CD4-positive, alpha-beta T cell (primary cell): Measurements from ENCODE around the gene CUEDC1. TPM values are rescaled to one million over a fixed set of nuclear protein-coding genes. Genes with fewer than 3 reads are reported as not detected.

Experiments used
- ATAC-seq: fragments of 200-7000 bp; cut with Tn5 transposase; one replicate; pipeline ENCODE4 v1.10.0; 2022; ENCODE audit warnings: mild to moderate bottlenecking; ENCODE audit not compliant: poor library complexity
- CTCF ChIA-PET: fragments of 350-600 bp; sonication (Branson Sonifier 250); formaldehyde crosslinking; loops from one replicate; lab custom pipeline; 2021; ENCODE audit warnings: antibody characterized with exemption, inconsistent platforms; lab: Charles Lee
- POLR2A ChIA-PET: fragments of 350-600 bp; sonication (Branson Sonifier 250); formaldehyde crosslinking; loops from one replicate; lab custom pipeline; 2021; ENCODE audit warnings: antibody characterized with exemption, inconsistent platforms; lab: Charles Lee
- DNase-seq, 14 experiments: peaks; one replicate each; pipeline ENCODE4 v3.0.0-alpha.2; 2013 to 2020; ENCODE audit warnings: mixed read lengths in 2 of 14
- H3K27ac ChIP-seq, 2 donors: one replicate each; pipeline versions ENCODE4 v1.5.1 to v1.7.0; 2013; ENCODE audit warnings: low read length in 2 of 2, low read depth in 1 of 2, mild to moderate bottlenecking in 1 of 2
- H3K27me3 ChIP-seq, 2 experiments: 1 replicate in 1 of 2; 2 replicates in 1 of 2; pipeline versions ENCODE4 v1.6.1 to v1.7.0; 2013; ENCODE audit warnings: low read length in 2 of 2, control low read depth in 1 of 2, mild to moderate bottlenecking in 1 of 2, moderate library complexity in 1 of 2; ENCODE audit not compliant: insufficient read depth in 2 of 2, control insufficient read depth in 1 of 2
- H3K36me3 ChIP-seq: one replicate; pipeline ENCODE4 v1.6.1; 2013; ENCODE audit warnings: low read length, control low read depth; ENCODE audit not compliant: insufficient read depth
- H3K4me1 ChIP-seq: one replicate; pipeline ENCODE4 v1.6.1; 2013; ENCODE audit warnings: low read length, control low read depth; ENCODE audit not compliant: insufficient read depth
- H3K4me3 ChIP-seq: one replicate; pipeline ENCODE4 v1.5.1; 2013; ENCODE audit warnings: mild to moderate bottlenecking, low read length, moderate library complexity
- H3K9me3 ChIP-seq, 2 experiments: 1 replicate in 1 of 2; 2 replicates in 1 of 2; pipeline versions ENCODE4 v1.6.1 to v1.7.0; 2013; ENCODE audit warnings: low read length in 2 of 2, mild to moderate bottlenecking in 2 of 2, control low read depth in 1 of 2, moderate library complexity in 1 of 2; ENCODE audit not compliant: control insufficient read depth in 1 of 2, insufficient read depth in 1 of 2
- H3K27ac Mint-ChIP-seq: one replicate; pipeline ENCODE4 v1.8.0; 2020; ENCODE audit warnings: mixed read lengths
- H3K27me3 Mint-ChIP-seq: one replicate; pipeline ENCODE4 v1.8.0; 2021; ENCODE audit warnings: mixed read lengths
- H3K36me3 Mint-ChIP-seq: one replicate; pipeline ENCODE4 v1.8.0; 2021; ENCODE audit warnings: low read depth, mixed read lengths
- H3K4me1 Mint-ChIP-seq: one replicate; pipeline ENCODE4 v1.8.0; 2021; ENCODE audit warnings: low read depth, mixed read lengths
- H3K4me3 Mint-ChIP-seq: one replicate; pipeline ENCODE4 v1.8.0; 2020; ENCODE audit warnings: mild to moderate bottlenecking, mixed read lengths
- H3K9me3 Mint-ChIP-seq: one replicate; pipeline ENCODE4 v1.8.0; 2020; ENCODE audit warnings: mixed read lengths
- CTCF ChIP-seq: fragments of 200-600 bp; IDR thresholded peaks from one replicate; pipeline ENCODE4 v1.8.0; 2022; ENCODE audit warnings: antibody characterized with exemption, mild to moderate bottlenecking
- intact Hi-C, 2 experiments: fragments of 100-400 bp; cut with DNase I in 1 of 2; cut with micrococcal nuclease in 1 of 2; formaldehyde crosslinking; loops; one replicate each; pipeline versions ENCODE4 v1.15.1 to v1.9.0; 2023 to 2025; cut with DNase I, micrococcal nuclease
- total RNA-seq, 174 experiments: library from RNA in 2 of 174; stranded (reverse) in 2 of 174; gene quantifications; one replicate each; pipeline ENCODE4 v1.2.3 and lab custom pipeline; 2021 to 2026

The CUEDC1 gene
- total RNA-seq, 2 experiments from 2014 or later, result 0.41 to 1.0 TPM

- no peaks in the 10 kb centered on the region for H3K27me3 Mint-ChIP-seq
- no peak for TF ChIP-seq CTCF
- ATAC-seq, result no peak
- ChIA-PET POLR2A (no interaction called here), CTCF (no interaction called here)
- Histone ChIP-seq H3K9me3 (no peaks in the 10 kb centered on the region), H3K27ac (no peak overlapping the region), H3K4me1 (no peaks in the 10 kb centered on the region), H3K27me3 (no peaks in the 10 kb centered on the region), H3K36me3 (no peaks in the 10 kb centered on the region), H3K4me3 (no peak overlapping the region)
- intact Hi-C loops, result no loop called here
- H3K27ac Mint-ChIP-seq, result no peak overlapping the region
- no peaks in the 10 kb centered on the region for H3K9me3 Mint-ChIP-seq
- H3K4me3 Mint-ChIP-seq, result no peak overlapping the region
- no peaks in the 10 kb centered on the region for H3K36me3 Mint-ChIP-seq
- no peak for DNase-seq
- H3K4me1 Mint-ChIP-seq, result no peaks in the 10 kb centered on the region
These were observed 45.7 kb downstream of the CUEDC1 start for GRCh38 chr17:57909551-57909950.

GRCh38 chr17:57908278-57908677 is 46.9 kb downstream of the CUEDC1 start:
- ChIA-PET CTCF (interaction anchor here (0.6 to 0.7 kb wide), 2 partner anchors 71 to 109 kb away, joined by 3 read pairs; no protein-coding TSS in a partner anchor), POLR2A (interaction anchor here (0.7 kb wide), 1 partner anchor 445 kb away, joined by 5 read pairs; no protein-coding TSS in a partner anchor)
- Histone ChIP-seq H3K9me3 (no peaks in the 10 kb centered on the region), H3K4me3 (no peak overlapping the region), H3K27me3 (no peaks in the 10 kb centered on the region), H3K36me3 (no peaks in the 10 kb centered on the region), H3K4me1 (peaks cover 8% of the 10 kb centered on the region), H3K27ac (no peak overlapping the region)
- Mint-ChIP-seq H3K9me3 (no peaks in the 10 kb centered on the region), H3K36me3 (no peaks in the 10 kb centered on the region), H3K4me1 (peaks cover 5% of the 10 kb centered on the region), H3K27ac (no peak overlapping the region), H3K4me3 (no peak overlapping the region), H3K27me3 (no peaks in the 10 kb centered on the region)
- no peak for TF ChIP-seq CTCF
- DNase-seq (no peak), ATAC-seq (no peak)
- intact Hi-C loops, result no loop called here

DNA sequence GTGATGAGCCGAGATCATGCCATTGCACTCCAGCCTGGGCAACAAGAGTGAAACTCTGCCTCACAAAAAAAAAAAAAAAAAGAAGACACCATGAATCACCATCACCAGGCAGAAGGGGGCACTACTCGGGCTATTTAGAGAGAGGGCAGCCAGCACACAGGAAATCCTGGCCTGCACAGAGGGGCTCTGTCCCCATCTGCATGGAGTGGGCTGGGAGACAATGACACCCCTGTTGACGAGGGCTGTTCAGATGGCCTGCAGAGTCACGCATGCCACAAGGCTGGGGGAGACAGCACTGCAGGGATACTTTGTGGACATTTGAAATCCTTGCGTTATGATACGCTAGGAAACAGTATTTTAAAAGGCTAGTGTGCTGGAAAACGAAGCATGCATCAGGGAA is 48.3 kb downstream of the CUEDC1 start:
- no peaks in the 10 kb centered on the region for H3K27me3 ChIP-seq
- peaks cover 6% of the 10 kb centered on the region for H3K4me1 Mint-ChIP-seq
- CTCF ChIA-PET, result no interaction called here
- ATAC-seq (no peak), DNase-seq (no peak)
- H3K9me3 ChIP-seq, result no peaks in the 10 kb centered on the region
- no peaks in the 10 kb centered on the region for H3K36me3 ChIP-seq
- POLR2A ChIA-PET, result no interaction called here
- H3K4me3 Mint-ChIP-seq, result no peak overlapping the region
- no peak overlapping the region for H3K4me3 ChIP-seq
- H3K36me3 Mint-ChIP-seq, result no peaks in the 10 kb centered on the region
- TF ChIP-seq CTCF, result no peak
- no peaks in the 10 kb centered on the region for H3K9me3 Mint-ChIP-seq
- H3K27ac Mint-ChIP-seq, result no peak overlapping the region
- intact Hi-C loops, result no loop called here
- no peak overlapping the region for H3K27ac ChIP-seq
- peaks cover 15% of the 10 kb centered on the region for H3K4me1 ChIP-seq
- no peaks in the 10 kb centered on the region for H3K27me3 Mint-ChIP-seq
